IPS-NIHi11 (cell line): ENCODE data around the gene GRIA1.

ENCODE experiments used
- DNase-seq: peaks from one replicate; pipeline ENCODE4 v3.0.0; 2012; ENCODE audit warnings: mixed read lengths, low spot score

Gene GRIA1

DNA sequence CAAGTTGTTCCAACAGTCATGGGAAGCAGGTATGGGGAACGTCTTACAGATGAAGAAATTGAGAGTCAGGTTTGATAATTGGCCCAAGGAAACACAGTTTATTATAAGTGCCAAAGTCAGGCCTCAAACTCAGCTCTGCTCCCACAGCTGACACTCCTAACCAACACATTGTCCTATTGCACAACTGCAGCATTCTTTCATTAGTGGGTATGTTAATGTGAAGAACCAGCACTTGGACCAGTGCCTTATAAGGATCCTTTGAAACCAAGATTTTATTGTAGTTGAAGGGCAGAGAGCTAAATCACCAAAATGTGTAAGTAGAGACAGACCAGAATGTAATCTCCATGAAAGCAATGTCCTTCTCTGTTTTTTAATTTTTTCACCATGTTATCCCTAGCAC lies 56.1 kb downstream of the GRIA1 start:
- DNase-seq = no peak

DNA sequence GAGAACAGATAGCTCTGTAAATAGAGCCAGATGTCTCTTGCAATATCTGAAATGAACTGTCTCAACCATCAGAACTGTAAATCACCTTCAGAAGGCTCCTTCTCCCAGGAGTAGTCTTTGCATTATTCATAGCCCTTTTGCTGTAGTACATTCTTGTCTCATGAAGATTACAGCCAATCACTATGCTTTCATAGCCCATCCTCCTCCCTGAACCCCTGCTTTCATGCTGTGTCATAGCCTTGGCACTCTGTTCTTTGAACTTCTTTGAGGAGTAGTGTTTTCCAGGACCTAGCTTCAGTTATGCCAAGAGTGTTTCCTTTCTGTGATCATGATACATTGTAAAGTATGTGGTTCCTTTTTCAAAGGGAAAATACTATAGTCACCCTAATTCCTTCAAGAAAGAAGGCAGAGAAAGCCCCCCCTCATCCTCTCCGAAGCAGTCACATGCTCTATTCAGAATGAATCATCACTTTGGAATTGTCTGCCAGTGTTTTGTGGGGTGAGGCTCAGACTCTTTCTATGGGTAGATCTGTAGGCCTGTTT lies 61.1 kb downstream of the GRIA1 start:
- peak; percentile 57 for DNase-seq

DNA sequence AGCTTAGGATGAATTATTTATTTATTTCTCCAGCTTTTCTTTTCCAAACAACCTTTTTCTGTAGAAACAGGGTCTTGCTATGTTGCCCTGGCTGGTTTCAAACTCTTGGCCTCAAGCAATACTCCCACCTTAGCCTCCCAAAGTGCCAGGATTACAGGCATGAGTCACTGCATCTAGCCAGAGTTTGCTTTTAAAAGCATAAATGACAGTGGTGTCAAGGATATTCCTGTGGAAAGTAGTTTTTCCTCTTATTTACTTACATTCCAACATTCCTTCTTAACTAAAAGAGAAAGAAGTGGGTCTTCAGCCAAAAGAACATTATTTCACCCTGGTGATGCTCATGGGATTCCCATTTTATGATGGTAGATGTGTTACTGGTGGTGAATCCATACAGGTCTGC lies 62.4 kb downstream of the GRIA1 start:
- DNase-seq = no peak

DNA sequence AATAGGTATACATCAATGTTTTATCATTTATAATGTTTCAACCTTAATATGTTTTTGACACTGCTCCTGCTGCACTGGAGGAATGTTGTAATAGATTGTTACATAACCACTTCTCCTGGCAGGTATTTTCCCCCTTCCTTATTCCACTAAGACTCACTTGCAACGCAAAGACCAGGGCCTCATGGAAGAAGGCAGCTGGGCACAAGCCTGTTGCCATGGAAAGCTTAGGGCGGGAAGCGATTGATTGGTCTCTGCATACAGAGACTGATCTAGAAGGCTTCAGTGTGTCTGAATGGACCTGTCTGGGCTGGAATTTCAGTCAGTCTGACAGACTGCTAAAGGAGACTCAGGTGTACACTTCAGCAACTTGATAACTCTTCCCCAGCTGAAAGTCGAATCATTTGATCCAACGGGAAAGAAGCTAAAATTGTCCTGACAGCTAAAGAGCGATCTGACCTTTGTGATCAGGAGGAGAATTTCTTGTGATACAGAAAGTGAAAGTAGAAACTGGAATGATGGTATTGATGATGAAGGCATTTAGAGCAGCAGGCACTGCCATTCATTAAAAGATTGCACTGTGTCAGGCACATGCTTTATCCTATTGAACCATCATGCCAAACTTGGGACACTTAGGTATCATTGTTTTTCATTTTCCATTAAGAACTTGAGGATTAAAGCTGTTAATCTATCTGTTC lies 65.1 kb downstream of the GRIA1 start:
- no peak for DNase-seq

DNA sequence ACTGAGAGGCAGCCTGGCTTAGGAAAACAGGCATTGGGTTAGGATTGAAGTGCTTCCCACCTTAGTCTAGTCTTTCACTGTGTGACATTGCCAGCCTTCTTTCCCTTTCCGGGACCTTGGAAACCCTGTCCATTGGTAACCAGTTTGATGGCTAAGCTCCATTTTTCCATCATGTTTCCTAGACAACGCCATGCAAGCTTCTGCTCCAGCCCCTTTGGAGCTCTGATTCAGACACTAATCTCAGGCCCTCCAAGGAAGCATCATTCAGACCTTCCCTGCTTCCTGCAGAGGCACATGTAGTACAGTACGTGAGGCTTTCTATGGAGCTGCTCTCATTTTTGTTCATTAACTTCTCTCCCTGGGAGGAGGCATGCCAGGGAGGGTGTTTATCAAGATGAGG lies 68.5 kb downstream of the GRIA1 start:
- no peak for DNase-seq

DNA sequence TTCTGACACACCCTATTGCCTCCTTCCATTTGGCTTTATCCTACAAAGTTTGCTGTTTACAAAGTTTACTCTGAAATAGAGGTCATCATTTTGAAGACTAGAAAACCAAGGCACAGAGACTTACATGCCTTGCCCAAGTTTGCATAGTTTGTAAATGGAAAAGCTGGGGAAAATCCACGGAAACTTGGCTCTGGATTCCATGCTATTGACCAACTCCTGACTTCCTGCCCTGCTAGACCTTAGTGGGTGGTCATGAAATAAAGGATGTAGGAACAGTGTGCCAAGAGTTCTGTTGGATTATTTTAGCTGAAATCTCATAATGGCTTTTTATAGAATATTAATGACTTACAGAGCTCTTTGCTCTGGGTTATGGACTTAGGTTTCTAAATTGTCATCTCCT lies 69.5 kb downstream of the GRIA1 start:
- DNase-seq = no peak

DNA sequence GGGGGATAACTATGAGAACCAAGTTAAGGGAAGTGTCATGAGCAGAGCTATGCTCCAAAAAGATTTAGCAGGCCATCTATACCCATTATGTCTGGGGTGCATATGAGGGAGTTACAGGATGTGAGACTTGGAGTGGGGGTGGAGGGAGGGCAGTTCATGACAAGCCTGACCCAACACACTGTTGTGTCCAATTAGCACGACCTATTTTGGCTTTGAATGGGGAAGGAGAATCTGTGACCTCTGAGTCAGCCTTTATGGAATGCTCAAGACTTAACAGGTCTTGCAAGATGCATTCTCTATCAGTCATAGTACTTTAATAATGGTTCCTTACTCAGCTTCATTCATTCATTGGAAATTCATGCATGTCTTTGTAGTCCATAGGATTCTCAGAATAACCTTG lies 71.7 kb downstream of the GRIA1 start:
- no peak for DNase-seq

DNA sequence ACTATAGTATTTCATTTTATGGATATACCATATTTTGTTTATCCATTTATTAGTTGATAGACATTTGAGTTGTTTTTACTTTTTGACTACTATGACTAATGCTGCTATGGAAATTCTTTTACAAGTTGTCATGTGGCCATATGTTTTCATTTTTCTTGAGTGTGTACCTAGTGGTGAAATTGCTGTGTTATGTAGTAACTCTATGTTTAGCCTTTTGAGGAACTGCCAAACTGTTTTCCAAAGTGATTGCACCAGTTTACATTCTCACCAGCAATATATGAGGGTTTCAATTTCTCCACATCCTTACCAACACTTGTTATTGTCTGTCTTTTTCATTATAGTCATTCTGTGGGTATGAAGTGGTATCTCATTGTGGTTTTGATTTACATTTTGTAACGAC lies 75.4 kb downstream of the GRIA1 start:
- no peak for DNase-seq

DNA sequence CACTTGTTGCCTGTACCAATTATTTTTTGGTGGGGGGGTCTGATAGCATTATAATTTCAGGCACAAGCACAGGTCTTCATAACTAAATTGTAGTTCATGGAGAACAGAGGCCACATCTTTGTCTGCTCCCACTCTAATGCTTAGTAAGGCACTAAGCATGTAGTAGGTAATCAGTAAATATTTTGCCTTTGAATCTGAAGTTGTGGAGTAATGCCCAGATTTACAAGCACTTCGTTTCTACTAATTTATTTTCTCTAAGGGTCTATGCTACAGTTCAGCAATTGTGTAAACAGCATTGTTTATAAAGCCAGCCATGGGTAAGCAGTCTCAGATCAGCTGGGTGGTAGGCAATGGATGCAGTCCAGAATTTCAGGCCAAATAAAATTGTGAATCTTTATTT lies 78.6 kb downstream of the GRIA1 start:
- DNase-seq = no peak

DNA sequence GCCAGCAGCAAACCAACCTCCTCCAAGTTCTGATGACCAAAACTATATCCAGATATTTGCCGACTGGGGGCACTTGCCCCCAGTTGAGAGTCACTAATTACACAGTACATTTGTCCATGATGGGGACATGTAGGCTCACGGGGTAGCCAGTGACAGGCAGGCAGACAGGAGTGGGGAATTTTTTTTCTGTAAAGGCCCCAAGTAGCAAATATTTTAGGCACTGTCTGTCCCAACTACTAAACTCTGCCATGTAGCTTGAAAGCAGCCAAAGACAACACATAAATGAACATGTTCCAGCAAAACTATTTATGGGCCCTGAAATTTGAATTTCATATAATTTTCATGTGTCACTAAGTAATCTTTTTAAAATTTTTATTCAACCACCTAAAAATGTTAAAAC lies 80.7 kb downstream of the GRIA1 start:
- DNase-seq = no peak

DNA sequence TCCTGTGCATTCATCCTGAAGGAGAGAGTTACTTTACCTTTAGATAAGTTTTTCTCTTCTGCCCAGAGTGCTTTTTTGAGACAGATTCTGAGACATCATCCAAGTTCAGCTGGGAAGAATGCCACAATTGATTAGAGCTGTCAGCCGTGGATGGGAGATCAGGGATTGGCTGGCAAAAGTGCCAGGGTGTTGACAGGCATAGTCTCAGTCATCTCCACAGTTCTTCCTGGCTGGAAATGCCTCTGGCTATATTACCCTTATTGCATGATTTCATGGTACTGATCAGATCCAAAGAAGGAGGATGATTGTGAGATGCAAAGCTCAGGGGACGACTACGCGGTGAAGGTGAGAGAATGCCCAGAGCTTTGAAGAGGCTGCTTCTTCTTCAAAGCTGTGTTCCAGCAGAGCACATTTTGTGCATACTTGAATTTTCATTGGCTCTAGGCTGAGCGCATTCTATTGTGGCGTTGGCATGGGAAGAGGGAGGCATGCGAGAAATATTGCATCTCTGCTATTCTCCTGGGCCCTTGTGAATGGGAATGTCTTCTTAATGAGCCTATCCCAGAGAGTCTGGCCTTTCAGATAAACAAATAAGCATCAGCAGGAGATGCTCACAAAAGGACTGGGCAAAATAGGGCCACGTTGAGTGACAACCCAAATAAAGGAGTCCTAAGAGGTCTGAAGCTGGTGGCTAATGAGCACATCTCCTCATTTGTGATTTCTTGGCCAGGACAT lies 82.1 kb downstream of the GRIA1 start:
- no peak for DNase-seq

DNA sequence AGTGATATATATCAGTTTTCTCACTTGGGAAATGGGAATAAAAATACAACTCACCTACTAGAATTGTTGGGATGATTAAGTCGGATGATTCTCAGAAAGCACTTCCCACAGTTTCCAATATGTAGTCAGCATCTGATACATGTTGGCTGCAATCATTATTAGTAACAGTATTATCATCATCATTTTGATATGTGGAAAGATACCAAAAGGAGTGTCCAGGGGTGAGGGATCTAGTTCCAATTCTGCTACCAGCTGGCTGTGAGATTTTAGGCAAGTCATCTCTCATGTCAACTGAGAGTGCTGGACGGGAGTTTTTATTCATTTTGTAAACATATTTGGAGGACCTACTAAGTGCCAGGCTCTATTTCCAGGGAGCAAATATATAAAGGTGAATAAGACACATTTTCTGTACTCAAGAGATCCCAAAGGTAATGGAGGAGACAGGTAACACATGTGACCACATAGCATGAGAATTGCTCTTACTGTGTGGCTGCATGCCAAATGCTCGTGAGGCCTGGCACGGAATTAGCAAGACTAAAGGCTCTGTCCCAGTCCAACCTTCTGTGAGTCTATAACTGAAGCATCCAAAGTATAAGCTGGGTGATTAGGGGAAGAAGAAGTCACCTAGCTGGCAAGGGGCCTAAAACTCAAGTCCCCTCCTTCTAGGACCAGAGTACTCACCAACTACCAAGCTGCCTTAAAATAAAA lies 83.0 kb downstream of the GRIA1 start:
- no peak for DNase-seq

DNA sequence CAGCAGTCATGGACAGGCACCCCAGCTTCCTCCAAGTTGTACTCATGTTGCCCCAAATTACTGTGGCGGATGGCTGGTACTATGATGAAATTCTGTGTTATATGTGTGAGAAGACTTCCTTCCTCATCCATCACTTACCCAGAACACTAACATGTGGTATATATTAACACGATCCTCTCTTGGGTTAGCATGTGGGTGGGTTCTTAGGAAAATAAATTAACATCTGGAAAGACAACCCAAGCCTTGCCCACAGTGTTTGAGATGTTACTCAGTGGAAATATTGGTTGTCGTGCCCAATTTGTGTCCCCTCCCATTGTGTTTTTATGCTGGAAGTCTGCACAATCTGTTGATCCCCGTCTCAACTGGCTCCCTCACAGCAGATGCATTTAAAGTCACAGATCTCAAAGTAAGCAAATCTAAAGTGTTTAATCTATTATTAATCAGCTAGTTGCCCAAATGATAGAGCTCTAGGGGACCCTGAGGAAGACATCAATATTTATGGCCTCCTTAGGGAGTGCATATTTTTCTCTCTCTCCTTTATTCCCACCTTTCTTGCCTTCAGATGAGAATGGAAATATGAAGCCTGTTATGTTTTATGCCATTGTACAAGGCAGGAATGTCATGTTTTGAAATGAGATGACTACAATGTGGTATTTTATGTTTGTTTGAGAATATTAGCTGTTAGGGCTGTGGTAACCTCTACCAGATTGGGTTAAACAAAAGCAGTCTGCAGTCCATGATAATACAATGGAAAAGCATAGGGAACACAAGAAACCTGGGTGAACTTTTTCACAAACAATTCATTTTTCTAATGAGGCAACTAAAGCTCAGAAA lies 93.9 kb downstream of the GRIA1 start:
- DNase-seq = no peak

DNA sequence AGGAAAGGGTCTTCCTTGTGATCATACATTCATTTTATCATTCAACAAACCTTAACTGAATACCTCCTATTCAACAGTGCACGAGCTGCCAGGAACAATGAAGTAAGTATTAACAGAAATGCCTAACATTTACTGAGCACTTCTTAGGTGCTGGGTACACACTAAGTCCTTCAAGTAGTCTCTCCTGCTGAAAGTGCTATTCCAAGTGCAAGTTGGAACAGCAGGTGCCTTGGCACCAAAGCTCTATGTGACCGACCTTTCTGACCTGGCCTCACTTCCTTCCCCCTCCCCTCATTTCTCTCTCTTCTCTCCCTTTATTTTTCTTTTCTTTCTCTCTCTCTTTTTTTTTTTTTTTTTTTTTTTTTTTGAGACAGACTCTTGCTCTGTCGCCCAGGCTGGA lies 94.5 kb downstream of the GRIA1 start:
- DNase-seq = no peak

DNA sequence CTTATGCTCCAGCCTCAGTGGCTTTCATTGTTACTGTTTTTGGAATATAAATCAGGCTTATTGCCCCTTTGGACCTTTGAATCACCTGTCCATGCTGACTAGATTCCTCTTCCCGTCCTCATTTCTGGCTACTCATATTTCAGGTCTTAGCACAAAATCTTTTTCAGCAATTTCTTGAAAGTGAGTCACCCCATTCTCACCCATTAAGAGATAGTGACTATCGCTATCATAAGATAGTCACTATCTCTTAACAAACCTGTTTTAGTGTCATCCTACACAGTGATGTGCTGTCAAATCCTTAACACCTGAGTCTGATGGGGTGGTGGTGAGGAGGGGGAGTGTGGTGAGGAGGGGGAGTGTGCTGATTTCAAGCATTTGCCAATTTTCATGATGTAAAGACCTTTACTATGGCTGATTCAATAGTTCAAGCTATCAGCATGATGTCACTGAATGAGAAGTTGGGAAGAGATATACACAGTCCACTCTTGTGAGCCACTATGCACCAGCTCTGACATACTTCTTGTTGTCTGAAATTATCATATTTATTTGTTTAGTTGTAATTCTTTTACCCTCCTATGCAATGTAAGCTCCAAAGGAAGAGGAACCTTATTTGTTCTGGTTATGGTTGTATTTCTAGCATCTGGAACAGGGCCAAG lies 95.3 kb downstream of the GRIA1 start:
- DNase-seq = no peak

DNA sequence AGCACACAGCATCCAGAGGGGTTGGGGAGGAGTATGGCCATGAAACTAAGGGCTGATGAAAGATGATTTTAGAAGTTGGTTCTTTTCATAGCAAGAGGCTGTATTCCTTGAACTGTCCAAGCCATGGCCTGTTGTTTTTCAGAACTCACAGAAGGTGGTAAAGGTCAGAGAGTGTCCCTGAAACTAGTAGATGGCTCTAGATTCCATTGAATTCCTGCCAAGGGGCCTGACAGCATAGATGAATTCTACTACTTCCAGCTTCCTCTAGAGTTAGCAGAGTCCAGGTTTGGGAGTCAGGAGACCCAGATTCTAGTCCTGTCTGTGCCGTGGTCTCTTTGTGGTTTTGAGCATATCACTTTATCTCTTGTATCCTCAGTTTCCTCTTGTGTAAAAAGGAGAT lies 101.6 kb downstream of the GRIA1 start:
- no peak for DNase-seq

DNA sequence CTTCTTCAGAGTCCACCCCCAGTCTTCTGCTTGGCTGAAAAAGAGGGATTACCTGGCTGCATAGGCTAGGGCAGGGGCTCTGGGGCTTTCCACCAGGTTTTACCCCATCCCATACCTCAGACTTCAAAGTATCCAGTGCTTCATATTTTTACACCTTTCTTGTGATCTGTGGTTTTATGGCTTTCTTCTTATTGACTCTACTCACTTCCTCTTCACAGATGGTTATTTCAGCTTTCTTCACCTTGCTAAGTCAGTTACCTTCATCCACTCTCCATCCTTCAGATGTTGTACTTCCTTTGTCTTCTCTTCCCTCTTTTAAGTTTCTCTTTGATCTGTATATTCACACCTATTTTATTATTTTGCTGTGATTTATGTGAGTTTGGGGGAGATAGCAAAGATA lies 104.3 kb downstream of the GRIA1 start:
- no peak for DNase-seq

DNA sequence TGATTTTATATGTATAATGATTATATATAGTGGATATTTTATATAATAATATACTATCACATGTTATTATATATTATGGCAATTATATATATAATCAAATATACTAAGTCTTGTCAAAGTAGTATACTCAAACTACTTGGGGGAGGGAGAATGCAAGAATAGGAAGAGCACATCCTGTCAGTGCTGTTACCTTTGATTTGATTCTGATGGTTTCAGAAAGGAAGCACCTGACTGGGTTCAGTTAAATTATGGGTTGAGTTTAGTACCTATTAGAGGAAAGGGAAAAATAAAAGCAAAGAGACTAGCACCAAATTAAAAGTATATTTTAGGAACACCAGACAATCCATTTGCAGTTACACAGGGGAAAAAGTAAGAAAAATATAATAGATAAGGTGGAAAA lies 107.6 kb downstream of the GRIA1 start:
- DNase-seq = no peak

DNA sequence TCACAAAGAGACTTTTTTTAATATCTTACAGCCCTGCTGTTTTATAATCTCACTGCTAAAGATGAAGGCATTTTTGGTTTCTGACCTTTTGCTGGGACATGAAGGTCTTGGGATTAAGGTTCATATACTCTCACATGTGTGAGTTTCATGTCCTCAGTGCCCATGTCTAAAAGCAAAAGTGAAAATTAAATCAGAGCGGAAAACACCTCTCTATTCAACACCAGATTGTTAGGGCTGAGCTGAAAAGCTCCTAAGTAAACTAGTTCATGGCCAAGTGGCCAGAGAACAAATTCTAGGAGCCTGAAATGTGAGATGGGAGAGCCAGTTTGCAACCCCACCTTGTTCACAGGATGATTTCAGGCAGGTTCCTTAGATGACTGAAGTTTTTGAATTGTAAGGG lies 110.9 kb downstream of the GRIA1 start:
- DNase-seq = no peak

DNA sequence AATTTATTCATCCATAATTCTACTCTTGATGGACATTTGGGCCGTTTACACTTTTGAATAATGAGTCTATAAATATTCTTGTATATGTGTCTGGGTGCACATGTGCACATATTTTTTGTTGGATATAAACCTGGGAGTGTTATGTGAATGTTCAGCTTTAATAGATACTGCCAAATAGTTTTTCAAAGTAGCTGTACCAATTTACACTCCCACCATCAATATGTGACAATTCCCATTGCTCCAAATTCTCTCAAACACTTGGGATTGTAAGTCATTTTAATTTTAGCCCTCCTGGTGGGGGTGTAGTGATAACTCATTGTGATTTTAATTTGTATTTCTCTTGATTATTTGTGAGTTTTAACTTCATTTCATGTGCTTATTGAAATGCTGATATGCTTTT lies 114.9 kb downstream of the GRIA1 start:
- no peak for DNase-seq

DNA sequence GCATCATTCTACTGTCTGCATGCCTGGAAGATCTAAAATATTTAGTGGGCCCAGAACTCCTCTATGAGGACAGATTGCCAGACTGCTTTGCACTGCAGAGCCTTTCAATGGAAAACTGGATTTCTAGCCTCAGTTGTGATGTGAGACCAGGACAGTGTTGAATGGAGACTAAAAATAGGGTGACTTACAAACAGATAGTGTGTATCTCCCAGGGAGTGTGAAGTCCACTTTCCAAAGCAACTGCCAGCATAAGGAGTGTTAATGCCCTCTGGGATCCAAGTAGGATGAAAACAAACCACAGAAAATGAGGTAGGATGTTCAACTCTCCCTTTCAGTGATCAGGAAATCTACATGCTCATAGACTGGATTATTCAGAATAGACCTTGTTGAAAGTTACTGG lies 119.5 kb downstream of the GRIA1 start:
- DNase-seq = no peak

DNA sequence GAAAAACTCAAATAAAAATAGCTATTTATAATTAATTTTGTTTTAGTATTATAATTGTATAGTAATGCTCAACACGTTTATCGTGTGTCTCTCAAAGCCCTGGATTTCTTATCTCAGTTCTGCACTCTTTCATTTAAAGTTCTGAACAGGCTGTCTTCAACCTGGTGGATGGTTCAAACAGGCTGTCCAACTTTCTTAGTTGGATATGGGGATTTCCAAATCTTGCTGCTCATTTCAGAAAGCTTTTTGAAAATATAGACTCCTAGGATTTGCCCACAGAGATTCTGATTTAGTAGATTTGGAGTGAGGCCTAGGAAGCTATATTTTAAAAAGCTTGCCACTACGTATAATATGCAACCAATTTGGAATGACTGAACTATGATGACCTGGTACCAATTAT lies 120.3 kb downstream of the GRIA1 start:
- no peak for DNase-seq
